HG03571 (cell line): ENCODE measurements around the gene MUCL1.

ENCODE experiments used
- ATAC-seq: cut with Tn5 transposase; IDR thresholded peaks from one replicate; pipeline ENCODE4 v1.9.1; 2021; ENCODE audit not compliant: unreplicated experiment

Gene MUCL1

GRCh38 chr12:54891717-54892478 lies 37.6 kb downstream of the MUCL1 start:
- no peak for ATAC-seq
